Dedifferentiated amniotic fluid mesenchymal stem cell (primary cell): ENCODE measurements around the gene OTOP1.
"Not testable (repeated sequence)": the region's sequence is repeated elsewhere in the genome, so short reads cannot be mapped to it uniquely, and the experiment has no call there.

ENCODE experiments used
- DNase-seq: peaks from one replicate; pipeline ENCODE4 v3.0.0-alpha.2; 2016; ENCODE audit errors: extremely low spot score

The OTOP1 gene

GRCh38 chr4:4228356-4228668 lies 1.6 kb upstream of the OTOP1 start:
- DNase-seq: no peak

GRCh38 chr4:4227510-4228355 lies 1.0 kb upstream of the OTOP1 start:
- DNase-seq: no peak

- DNase-seq: no peak
These were observed 669 bp downstream of the OTOP1 start for GRCh38 chr4:4225915-4226605.

- no peak for DNase-seq
These were observed 9.6 kb downstream of the OTOP1 start for GRCh38 chr4:4217113-4217512.

- DNase-seq: peak; percentile 27
These were observed 10.1 kb downstream of the OTOP1 start for GRCh38 chr4:4216648-4217047.

GRCh38 chr4:4213674-4214073 lies 13.1 kb downstream of the OTOP1 start:
- DNase-seq: not testable (repeated sequence)

GRCh38 chr4:4206204-4206603 lies 20.5 kb downstream of the OTOP1 start:
- no peak for DNase-seq

- DNase-seq: no peak
These were observed 22.4 kb downstream of the OTOP1 start for GRCh38 chr4:4204401-4204745.

GRCh38 chr4:4203688-4204400 lies 22.9 kb downstream of the OTOP1 start:
- DNase-seq: no peak

- no peak for DNase-seq
These were observed 24.2 kb downstream of the OTOP1 start for GRCh38 chr4:4202510-4202909.

GRCh38 chr4:4200624-4201023 lies 26.1 kb downstream of the OTOP1 start:
- no peak for DNase-seq

GRCh38 chr4:4195354-4195753 lies 31.4 kb downstream of the OTOP1 start:
- DNase-seq: no peak

- DNase-seq: not testable (repeated sequence)
These were observed 38.2 kb downstream of the OTOP1 start for GRCh38 chr4:4188557-4188956.

GRCh38 chr4:4185528-4185927 lies 41.2 kb downstream of the OTOP1 start:
- DNase-seq: no peak

- DNase-seq: no peak
These were observed 43.7 kb downstream of the OTOP1 start for GRCh38 chr4:4182835-4183568.

- DNase-seq: no peak
These were observed 56.1 kb downstream of the OTOP1 start for GRCh38 chr4:4170596-4171150.

- not testable (repeated sequence) for DNase-seq
These were observed 58.5 kb downstream of the OTOP1 start for GRCh38 chr4:4167981-4168780.

GRCh38 chr4:4166986-4167385 lies 59.7 kb downstream of the OTOP1 start:
- not testable (repeated sequence) for DNase-seq

- not testable (repeated sequence) for DNase-seq
These were observed 60.9 kb downstream of the OTOP1 start for GRCh38 chr4:4165701-4166392.

GRCh38 chr4:4164532-4165173 lies 62.1 kb downstream of the OTOP1 start:
- not testable (repeated sequence) for DNase-seq
